Retinal pigment epithelial cell (primary cell): Measurements from ENCODE around the gene TUBGCP5.
"Not testable (repeated sequence)": the region's sequence is repeated elsewhere in the genome, so short reads cannot be mapped to it uniquely, and the experiment has no call there.

Experiments
- DNase-seq: peaks from one replicate; pipeline ENCODE4 v3.0.0-alpha.2; 2010; ENCODE audit warnings: low read depth
- H3K4me3 ChIP-seq: 2 replicates; pipeline ENCODE4 v1.5.1; 2011; ENCODE audit warnings: mild to moderate bottlenecking, low read length, control low read depth, moderate library complexity
- CTCF ChIP-seq: conservative IDR thresholded peaks from 2 replicates; pipeline ENCODE4 v1.5.1; 2011; ENCODE audit warnings: low read depth, low read length, control low read depth, inconsistent platforms

Gene TUBGCP5

DNA sequence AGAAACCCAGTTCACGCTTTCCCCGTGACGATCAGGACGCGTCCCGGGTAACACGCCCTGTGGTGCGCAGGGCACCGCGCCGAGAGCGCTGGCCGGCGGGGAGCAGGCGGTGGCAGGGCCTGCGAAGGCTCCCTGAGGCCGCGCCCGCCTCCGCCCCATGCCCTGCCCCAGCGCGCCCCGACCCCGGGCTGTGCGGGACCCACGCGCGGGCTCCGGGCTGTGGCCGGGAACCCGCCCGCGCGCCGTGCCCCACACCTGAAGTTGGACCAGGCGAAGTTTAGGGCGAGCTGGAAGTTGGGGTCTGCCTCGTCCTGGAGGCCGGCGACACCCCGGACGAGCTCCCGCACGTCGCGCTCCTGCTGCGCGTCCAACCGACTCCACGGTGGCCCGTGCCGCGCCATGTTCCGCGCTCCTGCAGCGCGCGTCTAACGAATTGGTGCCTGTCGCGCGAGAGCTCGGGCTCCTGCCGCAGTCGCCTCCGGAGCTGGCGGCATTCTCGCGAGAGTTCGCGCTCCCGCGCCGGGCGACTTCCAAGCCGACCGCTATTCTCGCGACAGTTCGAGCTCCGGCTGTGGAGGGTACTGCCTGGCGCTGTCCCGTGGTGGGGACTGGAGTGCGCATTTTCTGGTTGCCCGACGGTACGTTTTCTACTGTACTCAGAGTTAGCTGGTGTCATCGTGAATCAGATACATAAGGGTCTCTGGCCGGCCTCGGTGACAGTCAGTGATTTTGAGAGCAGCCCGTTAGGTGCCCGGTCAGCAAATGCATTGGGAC is at the start of gene TUBGCP5:
Gene TUBGCP5 (minus strand): TSS at position 427 of the 774 bp plus-strand sequence. CDS start 26 bp downstream, at position 401.
- DNase-seq = peak; percentile 93
- H3K4me3 ChIP-seq = peak within 1 kb of the TSS; percentile 64
- peak; percentile 30 for TF ChIP-seq CTCF

DNA sequence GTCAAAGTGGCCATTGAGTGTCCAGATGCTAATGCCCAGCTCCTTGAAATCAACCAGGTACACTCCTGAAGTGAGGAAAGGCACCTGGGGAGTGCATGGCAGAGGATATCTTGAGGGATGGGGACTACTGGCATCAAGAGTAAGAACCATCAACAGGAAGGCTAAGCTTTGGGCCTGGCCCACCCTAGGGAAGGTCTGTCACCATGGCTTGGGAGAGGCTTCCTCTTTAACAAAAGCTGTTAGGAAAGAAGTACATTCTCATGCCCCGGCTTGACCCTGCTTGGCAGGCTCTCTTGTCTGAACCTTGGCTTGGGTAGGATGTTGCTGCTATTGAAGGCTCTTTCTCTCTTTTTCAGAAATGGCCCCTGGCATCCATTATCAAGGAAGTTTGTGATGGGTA is 43.7 kb upstream of the TUBGCP5 start:
- TF ChIP-seq CTCF = no peak
- no peak for DNase-seq
- H3K4me3 ChIP-seq = no peak overlapping the region

DNA sequence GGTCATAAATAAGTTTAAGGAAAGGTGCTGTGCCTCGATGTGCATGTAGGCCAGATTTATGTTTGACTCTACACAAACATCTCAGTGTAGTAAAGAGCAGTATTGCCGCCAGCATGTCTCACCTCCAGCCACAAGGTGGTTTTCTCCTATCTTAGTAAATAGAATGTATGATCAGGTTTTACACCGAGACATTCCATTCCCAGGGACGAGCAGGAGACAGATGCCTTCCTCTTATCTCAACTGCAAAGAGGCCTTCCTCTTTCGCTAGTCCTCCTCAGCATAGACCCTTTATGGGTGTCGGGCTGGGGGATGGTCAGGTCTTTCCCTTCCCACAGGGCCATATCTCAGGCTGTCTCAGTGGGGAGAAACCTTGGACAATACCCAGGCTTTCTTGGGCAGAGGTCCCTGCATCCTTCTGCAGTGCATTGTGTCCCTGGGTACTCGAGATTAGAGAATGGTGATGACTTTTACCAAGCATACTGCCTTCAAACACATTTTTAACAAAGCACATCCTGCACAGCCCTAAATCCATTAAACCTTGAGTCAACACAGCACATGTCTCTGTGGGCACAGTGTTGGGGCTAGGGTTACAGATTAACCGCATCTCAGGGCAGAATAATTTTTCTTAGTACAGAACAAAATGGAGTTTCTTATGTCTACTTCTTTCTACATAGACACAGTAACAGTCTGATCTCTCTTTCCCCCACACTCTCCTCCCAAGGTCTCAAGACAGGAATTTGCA is 42.8 kb upstream of the TUBGCP5 start:
- not testable (repeated sequence) for H3K4me3 ChIP-seq, DNase-seq

- no peak for DNase-seq
These were observed 41.9 kb upstream of the TUBGCP5 start for GRCh38 chr15:23081271-23081670.

DNA sequence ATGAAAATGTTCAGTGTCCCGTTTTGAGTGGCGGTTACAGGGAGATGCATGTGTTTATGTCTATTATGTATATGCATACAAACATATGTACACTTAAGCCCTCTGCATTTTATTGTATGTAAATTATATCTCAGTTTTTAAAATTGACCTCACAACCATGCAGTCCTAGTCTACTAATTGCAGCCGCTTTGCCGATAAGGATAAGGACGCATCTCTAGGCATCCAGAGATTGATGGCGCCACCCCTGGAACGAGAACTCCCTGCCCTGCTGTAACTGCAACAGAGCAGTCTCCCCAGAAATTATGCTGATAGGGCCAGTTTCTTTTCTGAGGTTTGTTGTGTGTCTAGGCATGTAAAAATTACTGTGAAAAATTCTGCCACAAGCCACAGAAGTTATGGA is 40.4 kb upstream of the TUBGCP5 start:
- no peak for TF ChIP-seq CTCF
- no peak overlapping the region for H3K4me3 ChIP-seq
- DNase-seq = no peak

More at GRCh38 chr15:23081271-23081670, 41.9 kb upstream of the TUBGCP5 start:
- H3K4me3 ChIP-seq = no peak overlapping the region
- no peak for TF ChIP-seq CTCF

- no peak for DNase-seq
- H3K4me3 ChIP-seq = no peak overlapping the region
- TF ChIP-seq CTCF = no peak
These were observed 36.6 kb upstream of the TUBGCP5 start for GRCh38 chr15:23075927-23076326.

GRCh38 chr15:23074684-23075083 is 35.3 kb upstream of the TUBGCP5 start:
- no peak overlapping the region for H3K4me3 ChIP-seq
- no peak for TF ChIP-seq CTCF
- DNase-seq = no peak
